HG03135 (cell line): ENCODE results near the gene GALNS.
A peak's percentile ranks its signal among the peaks of the same experiment; 100 is the strongest.

Source experiments
- ATAC-seq: cut with Tn5 transposase; IDR thresholded peaks from one replicate; pipeline ENCODE4 v1.9.1; 2021; ENCODE audit warnings: mild to moderate bottlenecking, moderate library complexity; ENCODE audit not compliant: unreplicated experiment

Gene GALNS

DNA sequence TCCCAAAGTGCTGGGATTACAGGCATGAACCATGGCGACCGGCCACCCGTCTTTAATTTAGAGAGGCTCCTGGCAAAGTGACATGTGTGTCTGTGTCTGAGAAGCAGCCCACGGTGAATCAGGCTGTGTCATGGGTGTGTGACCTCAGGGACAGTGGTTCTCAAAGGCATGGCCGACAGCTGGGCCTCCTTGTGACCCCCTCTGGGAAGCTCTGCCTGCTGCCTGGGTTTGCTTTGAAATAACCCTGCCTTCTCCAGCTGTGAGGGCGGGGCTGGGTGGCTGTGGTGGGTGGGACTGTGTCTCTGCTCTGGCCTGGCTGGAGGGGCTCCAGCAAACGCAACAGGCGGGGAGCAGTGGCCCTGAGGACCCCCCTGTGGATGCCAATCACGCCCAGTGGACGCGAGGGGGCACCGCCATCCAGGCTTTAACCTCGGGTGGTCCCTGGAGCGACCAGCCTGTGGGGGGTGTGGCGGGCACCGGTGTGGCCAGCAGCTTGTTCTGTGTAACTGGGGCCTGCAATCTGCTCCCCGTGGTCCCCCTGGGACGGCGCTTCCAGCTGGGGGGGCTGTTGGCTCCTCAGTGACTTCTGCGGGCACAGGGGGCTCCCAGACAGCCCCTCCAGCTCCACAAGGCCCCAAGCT is 36.2 kb downstream of the GALNS start:
- ATAC-seq: no peak

- ATAC-seq: no peak
Observed at GRCh38 chr16:88819126-88819525, 37.6 kb downstream of the GALNS start.

GRCh38 chr16:88818575-88818874 is 38.2 kb downstream of the GALNS start:
- ATAC-seq: no peak

DNA sequence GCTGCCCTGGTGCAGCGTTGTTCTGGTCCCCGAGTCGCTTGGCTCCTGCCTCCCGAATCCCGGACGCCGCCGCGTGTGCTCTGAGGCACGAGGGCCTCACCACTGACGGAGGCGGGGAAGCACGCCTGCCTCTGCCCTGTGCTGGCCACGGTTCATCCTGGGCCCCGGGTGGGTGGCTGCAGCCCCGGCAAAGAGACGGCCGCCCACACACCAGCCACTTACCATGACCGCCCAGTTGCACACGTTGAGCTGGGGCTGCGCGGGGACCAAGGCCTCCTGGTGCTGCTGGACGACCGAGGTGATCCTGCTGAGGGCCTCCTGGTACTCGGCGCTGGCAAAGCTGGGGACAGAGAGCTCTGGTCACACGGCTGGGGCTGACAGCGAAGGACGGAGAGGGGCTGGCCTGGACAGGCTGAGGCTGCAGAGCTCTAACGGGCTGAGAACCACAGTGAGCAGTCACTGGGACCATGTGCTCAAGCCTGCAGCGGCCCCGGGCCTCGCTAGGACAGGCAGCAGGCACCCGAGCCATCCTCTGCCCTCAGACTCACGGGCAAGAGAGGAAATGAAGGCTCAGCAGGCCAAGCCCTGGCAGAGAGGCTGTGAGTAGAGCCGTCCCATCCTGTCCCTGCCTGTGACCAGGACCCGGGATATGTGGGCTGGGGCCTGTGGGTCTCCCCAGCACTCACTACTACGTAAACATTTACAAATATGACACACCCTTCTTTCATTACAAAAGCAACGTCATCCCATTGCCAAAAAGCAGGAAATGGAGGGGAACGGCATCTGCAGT is 38.8 kb downstream of the GALNS start:
- no peak for ATAC-seq

DNA sequence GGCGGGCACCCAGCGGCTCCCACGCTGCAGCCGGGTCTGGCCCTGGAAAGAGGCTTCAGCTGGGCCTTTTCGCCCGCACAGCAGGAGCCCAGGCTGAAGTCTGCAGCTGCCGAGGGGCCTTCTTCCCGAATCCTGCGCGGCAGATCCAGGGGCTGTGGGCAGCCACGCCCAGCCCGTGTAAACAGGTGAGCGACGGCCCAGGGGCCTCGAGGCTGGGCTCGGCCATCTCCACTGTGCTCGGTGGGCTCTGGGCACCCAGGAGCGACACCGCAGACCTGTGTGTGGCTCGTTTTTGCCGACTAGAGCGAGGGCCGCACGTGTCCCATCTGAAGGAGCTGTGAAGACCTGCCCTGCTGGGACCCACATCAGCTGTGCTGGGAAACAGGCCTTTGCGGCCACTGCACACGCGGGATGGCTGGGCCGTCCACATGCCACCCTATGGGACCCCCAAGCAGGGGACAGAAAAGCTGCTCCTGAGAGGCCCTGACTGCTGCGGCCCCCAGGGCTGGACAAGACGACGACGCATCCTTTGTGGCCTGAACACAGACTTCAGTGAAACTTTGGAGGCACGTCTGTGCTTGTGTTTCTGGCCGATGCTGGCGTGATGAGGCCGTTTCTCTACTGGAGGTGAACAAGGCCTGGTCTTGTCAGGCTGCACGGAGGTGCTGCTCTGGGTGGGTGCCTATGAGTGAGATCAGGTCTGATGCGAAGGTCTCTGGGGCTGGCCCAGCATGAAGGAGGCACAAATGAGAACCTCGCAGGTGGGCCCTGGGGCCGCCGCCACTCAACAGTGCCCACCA is 39.8 kb downstream of the GALNS start:
- ATAC-seq: no peak

GRCh38 chr16:88815901-88816589 is 40.7 kb downstream of the GALNS start:
- no peak for ATAC-seq

GRCh38 chr16:88815227-88815626 is 41.5 kb downstream of the GALNS start:
- ATAC-seq: no peak

DNA sequence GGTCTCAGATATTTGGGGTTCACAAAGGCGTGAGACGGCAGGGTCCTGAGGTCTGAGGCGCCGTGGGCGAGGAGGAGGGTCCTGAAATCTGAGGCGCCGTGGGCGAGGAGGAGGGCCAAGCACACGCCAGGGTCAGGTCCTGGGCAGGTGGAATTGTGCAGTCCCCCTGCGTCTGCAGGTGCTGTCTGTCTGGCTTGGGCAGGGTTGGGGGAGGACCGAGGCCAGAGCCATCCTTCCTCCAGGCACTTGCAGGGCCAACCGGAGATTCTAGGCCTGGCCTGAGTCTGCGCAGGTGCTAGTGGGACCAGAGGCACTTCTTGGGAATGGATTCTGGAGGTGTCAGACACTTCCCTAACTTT is 42.6 kb downstream of the GALNS start:
- no peak for ATAC-seq

DNA sequence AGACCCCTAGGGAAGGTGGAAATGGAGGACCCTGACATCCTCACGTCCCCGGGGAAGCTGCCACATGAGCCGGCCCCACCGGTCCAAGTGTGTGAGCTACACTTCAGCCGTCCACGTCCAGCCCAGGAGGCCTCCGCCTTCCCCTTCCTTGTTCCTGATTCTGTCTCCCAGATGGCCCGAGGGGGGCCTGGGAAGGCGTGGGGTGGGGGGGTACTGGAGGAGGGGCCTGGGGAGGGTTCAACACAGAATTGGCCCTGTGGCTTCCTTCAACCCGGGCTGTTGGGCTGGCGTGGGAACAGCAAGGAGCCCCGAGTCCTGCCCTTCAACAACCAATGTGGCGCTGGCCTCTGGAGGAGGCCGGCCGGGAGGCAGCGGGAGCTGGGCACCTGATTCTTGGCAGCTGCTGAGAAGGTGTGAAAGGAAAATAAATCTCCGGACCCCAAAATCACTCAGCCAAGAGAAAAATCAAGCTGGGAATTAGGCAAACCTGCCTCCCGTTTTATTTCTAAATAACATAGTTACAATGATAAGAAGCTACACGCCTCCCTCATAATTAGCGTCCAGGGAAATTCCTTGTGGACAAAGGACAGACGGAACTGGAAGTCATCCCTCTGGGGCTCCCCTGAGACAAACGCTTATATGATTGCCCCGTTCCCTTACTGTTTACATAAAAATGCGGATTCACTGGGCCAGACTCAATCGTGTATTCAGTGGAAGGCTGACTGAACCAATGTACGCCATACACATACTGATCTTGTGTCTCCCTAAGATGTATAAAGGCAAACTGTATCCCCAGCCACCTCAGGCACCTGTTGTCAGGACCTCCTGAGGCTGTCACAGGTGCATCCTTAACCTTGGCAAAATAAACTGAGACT is 43.2 kb downstream of the GALNS start:
- ATAC-seq: no peak

DNA sequence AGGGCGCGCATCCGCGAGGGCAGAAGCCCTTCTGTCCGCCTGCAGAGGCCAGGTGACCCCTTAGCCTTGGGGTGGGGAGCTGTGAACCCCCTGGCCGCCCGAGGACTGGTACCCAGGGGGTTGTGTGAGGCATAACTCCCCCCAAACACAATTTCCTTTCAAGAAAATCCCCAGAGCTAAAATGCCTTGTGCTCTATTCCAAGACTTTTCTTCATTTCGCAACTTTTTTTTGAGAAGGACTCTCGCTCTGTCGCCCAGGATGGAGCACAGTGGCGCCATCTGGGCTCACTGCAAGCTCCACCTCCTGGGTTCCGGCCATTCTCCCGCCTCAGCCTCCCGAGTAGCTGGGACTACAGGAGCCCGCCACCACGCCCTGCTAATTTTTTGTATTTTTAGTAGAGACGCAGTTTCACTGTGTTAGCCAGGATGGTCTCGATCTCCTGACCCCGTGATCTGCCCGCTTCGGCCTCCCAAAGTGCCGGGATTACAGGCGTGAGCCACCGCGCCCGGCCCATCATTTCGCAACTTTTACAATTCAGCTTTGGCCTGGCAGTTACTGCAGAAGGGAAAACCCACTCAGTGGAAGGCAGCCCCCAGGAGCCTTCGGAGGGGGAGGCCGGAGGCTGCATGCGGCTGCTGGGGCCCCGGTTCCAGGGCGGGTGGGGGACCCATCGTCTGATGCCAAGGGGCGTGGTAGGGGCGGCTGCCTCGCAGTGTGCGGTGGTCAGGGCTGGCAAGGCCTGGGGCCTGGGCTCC is 44.1 kb downstream of the GALNS start:
- no peak for ATAC-seq

DNA sequence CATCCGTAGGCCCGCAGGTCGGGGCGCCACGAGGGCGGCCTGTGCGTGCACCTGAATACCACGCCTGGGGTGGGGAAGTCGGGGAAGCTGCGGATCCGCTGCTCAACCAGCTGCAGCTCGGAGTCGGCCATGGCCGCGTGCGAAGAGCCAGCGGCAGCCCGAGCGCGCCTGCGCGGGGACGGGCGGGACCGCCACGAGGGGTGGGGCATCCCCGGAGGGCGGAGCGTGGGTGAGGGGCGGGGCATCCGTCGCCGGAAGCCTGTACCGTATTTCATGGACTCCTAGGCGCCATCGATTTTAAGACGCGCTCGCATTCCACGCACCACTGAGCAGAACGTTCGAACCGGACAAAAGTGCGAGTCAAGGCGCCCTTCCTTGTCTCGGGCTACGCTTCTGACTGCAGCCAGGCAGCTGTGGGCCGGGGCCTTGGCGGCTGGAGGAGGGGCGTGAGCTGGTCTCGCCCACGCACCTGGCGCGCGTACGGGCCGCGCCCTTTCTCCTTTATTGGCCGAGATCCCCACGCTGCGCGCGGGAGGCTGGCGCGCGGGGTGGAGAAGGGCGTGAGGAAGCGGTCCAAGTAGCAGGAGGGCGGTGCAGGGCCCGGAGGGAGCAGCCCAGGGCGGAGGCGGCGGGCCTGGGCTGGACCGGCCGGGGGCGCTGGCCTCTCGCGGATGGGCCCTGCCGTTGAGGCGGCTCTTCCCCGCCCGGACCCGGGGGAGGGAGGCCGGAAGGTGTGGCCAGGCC is 44.8 kb downstream of the GALNS start, which contains the start of gene APRT:
Gene APRT, minus strand, starts transcription at position 160 of the 744 bp plus-strand sequence. Its CDS starts 29 bp downstream, at position 131.
- ATAC-seq: peak; percentile 62

DNA sequence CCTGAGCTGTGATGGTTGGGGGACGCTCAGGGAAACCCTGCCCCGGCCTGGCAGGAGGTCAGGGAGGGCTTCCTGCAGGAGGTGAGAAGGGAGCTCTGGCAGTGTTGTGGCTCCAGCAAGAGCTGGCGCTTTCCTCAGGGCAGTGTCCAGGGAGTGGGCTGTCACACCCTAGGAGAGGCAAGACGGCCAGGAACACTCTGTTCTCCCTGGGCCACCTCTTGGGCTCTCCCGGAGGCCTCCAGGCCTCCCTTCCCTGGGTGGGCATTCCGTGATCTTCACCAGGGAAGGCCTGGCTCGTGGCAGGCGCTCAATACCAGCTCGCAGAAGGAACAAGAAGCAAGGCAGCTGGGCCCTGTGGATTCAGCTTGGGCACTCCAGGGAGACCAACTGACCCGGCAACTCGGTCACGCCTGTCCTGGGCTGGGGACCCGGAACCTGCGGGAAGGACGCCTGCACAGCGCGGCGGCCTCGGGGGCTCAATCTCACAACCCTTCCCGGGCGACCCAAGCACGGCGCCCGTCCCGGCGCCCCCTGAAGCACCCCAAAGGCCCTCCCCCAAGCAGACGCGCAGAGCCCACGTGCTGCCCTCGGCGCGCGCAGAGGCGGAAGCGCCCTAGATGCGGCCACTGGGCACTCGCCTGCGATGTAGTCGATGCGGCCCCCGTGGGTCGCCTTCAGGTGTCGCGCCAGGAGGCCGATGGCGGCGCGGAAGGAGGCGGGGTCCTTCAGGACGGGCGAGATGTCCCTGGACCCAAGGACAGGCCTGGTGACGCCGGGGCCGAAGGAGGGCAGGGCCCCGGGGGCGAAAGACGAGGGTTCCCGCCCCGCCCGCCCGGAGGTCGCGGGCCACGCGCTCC is 45.6 kb downstream of the GALNS start:
- peak; percentile 47 for ATAC-seq

DNA sequence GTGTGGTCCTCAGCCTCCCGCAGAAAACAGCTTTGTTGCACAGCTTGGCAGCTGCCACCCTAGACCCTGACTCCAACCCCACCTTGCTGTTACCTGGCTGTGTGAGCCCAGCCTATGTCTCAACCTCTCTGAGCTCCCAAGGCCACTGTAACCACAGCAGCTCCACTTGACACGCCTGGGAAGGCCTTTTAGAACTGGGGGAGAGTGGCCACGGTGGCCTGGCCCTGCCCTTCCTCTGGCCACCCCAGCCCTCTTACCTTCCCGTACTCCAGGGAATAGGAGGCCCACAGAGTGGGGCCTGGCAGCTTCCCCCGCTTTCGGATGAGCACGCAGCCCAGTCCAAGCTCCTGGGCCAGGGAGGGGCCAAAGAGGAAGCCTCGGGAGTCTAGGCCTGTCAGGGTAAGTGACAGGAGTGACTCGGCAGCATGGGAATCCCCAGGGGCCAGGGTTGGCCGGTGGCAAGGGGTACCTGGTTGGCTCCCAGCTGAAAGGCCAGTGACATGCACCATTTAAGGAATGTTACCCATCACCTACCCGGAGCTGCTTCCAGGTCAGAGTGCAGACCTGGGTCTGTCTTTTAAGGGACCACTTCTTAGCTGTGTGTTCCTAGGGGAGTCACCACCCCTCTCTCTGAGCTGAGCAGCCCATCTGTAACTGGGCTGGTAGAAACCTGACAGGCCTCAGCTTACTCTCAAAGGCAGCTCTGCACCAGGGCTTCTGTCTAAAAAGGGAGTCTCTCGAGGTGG is 46.4 kb downstream of the GALNS start:
- ATAC-seq: no peak

DNA sequence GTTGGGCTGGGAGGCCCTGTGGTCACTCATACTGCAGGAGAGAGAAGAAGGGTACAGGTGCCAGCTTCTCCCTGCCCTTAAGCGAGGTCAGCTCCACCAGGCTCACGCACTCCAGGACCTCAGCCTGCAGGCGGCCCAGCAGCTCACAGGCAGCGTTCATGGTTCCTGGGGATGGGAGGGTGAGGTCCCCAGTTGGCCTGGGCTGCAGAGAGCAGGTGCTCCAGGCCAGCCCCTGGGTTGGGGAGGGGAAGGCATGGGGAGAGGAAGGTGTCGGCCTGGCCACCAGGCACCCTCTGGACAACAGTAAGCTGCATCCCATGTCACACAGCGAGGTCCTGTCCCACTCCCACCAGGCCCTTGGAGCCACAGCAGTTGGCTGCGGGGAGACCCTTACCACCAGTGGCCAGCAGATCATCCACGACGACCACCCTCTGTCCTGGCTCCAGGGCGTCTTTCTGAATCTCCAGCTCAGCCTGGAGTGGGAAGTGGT is 47.0 kb downstream of the GALNS start:
- ATAC-seq: no peak

GRCh38 chr16:88809068-88809675 is 47.6 kb downstream of the GALNS start:
- ATAC-seq: no peak

- no peak for ATAC-seq
Observed at GRCh38 chr16:88807626-88808453, 48.9 kb downstream of the GALNS start.
